Loucy (cell line): Measurements from ENCODE around the gene RAC3.

Experiments used
- H2AFZ ChIP-seq: fragments of 200-600 bp; sonication (generic); 2 replicates; pipeline ENCODE4 v1.6.0; 2016; ENCODE audit warnings: antibody characterized with exemption, mild to moderate bottlenecking, low read length, moderate library complexity
- H3F3A ChIP-seq: fragments of 200-600 bp; 2 replicates; pipeline ENCODE4 v1.6.0; 2016; ENCODE audit warnings: antibody characterized with exemption, low read depth, mild to moderate bottlenecking
- H3K27me3 ChIP-seq: fragments of 200-600 bp; sonication (generic); 2 replicates; pipeline ENCODE4 v1.6.1; 2014; ENCODE audit warnings: low read length, mild to moderate bottlenecking; ENCODE audit not compliant: insufficient read depth, poor library complexity, severe bottlenecking
- H3K36me3 ChIP-seq: fragments of 200-600 bp; sonication (generic); 2 replicates; pipeline ENCODE4 v1.6.1; 2016; ENCODE audit warnings: low read length; ENCODE audit not compliant: insufficient read depth
- H3K4me1 ChIP-seq: fragments of 200-600 bp; sonication (generic); 2 replicates; pipeline ENCODE4 v1.5.1; 2014; ENCODE audit warnings: low read length, mild to moderate bottlenecking; ENCODE audit not compliant: insufficient read depth, poor library complexity, severe bottlenecking
- H3K4me2 ChIP-seq: fragments of 200-600 bp; sonication (generic); 2 replicates; pipeline ENCODE4 v1.6.0; 2014; ENCODE audit warnings: antibody characterized with exemption, low read length, low read depth, mild to moderate bottlenecking; ENCODE audit not compliant: poor library complexity, severe bottlenecking
- H3K4me3 ChIP-seq: fragments of 200-600 bp; sonication (generic); 2 replicates; pipeline ENCODE4 v1.5.1; 2014; ENCODE audit warnings: low read length, mild to moderate bottlenecking, mixed read lengths; ENCODE audit not compliant: poor library complexity, severe bottlenecking
- H3K79me2 ChIP-seq: fragments of 200-600 bp; sonication (generic); 2 replicates; pipeline ENCODE4 v1.6.1; 2014; ENCODE audit warnings: low read length; ENCODE audit not compliant: insufficient read depth
- H3K9ac ChIP-seq: fragments of 200-600 bp; sonication (generic); 2 replicates; pipeline ENCODE4 v1.6.0; 2014; ENCODE audit warnings: mild to moderate bottlenecking, low read depth, low read length, moderate library complexity; ENCODE audit not compliant: poor library complexity, severe bottlenecking
- H3K9me2 ChIP-seq: fragments of 200-600 bp; sonication (generic); replicated peaks from 2 replicates; pipeline ENCODE4 v1.6.1; 2016; ENCODE audit warnings: low read depth, low read length, mixed read lengths
- H3K9me3 ChIP-seq: fragments of 200-600 bp; sonication (generic); 2 replicates; pipeline ENCODE4 v1.6.1; 2014; ENCODE audit warnings: mild to moderate bottlenecking, antibody characterized with exemption, low read length, low read depth; ENCODE audit not compliant: insufficient read depth
- H4K20me1 ChIP-seq: fragments of 200-600 bp; sonication (generic); 2 replicates; pipeline ENCODE4 v1.6.0; 2014; ENCODE audit warnings: antibody characterized with exemption, low read length, mild to moderate bottlenecking; ENCODE audit not compliant: insufficient read depth, poor library complexity, severe bottlenecking
- CTCF ChIP-seq: fragments of 200-600 bp; sonication (generic); conservative IDR thresholded peaks from 2 replicates; pipeline ENCODE4 v1.5.1; 2014; ENCODE audit warnings: mild to moderate bottlenecking, antibody characterized with exemption, low read length
- EZH2phosphoT487 ChIP-seq: fragments of 200-600 bp; IDR thresholded peaks from 2 replicates; pipeline ENCODE4 v1.6.1; 2018; ENCODE audit warnings: antibody characterized with exemption, mild to moderate bottlenecking, moderate library complexity, borderline replicate concordance

Gene RAC3

GRCh38 chr17:82058230-82058854, 26.9 kb downstream of the RAC3 start:
- H3K27me3 ChIP-seq: no peaks in the 10 kb centered on the region
- H3K4me3 ChIP-seq: no peak overlapping the region
- no peaks in the 10 kb centered on the region for H3K9me3 ChIP-seq
- no peaks in the 10 kb centered on the region for H3K9me2 ChIP-seq
- peaks cover 6% of the 10 kb centered on the region; the same call in 1 of the 2 replicates for H3K79me2 ChIP-seq
- no peak overlapping the region for H2AFZ ChIP-seq
- no peak overlapping the region for H3K4me2 ChIP-seq
- no peaks in the 10 kb centered on the region for H3F3A ChIP-seq
- peaks cover 34% of the 10 kb centered on the region; the same call in 1 of the 2 replicates for H3K36me3 ChIP-seq
- no peak overlapping the region for H3K9ac ChIP-seq
- peaks cover 7% of the 10 kb centered on the region for H3K4me1 ChIP-seq
- TF ChIP-seq CTCF: no peak
- TF ChIP-seq EZH2phosphoT487: no peak
- no peaks in the 10 kb centered on the region for H4K20me1 ChIP-seq

- peaks cover 34% of the 10 kb centered on the region; the same call in 1 of the 2 replicates for H3K36me3 ChIP-seq
- no peak overlapping the region for H3K4me2 ChIP-seq
- TF ChIP-seq EZH2phosphoT487 (no peak), CTCF (no peak)
- peaks cover 6% of the 10 kb centered on the region; the same call in 1 of the 2 replicates for H3K79me2 ChIP-seq
- H2AFZ ChIP-seq: no peak overlapping the region
- no peaks in the 10 kb centered on the region for H3K9me2 ChIP-seq
- no peaks in the 10 kb centered on the region for H3F3A ChIP-seq
- H3K27me3 ChIP-seq: no peaks in the 10 kb centered on the region
- no peak overlapping the region for H3K9ac ChIP-seq
- H3K9me3 ChIP-seq: no peaks in the 10 kb centered on the region
- H4K20me1 ChIP-seq: no peaks in the 10 kb centered on the region
- peaks cover 2% of the 10 kb centered on the region for H3K4me1 ChIP-seq
- no peak overlapping the region for H3K4me3 ChIP-seq
Observed at GRCh38 chr17:82058855-82059249, 27.4 kb downstream of the RAC3 start.

GRCh38 chr17:82059272-82060000, 28.0 kb downstream of the RAC3 start:
- Histone ChIP-seq H3K36me3 (peaks cover 34% of the 10 kb centered on the region; the same call in 1 of the 2 replicates), H3K27me3 (no peaks in the 10 kb centered on the region), H2AFZ (no peak overlapping the region), H3K9ac (no peak overlapping the region), H3K9me3 (no peaks in the 10 kb centered on the region), H3K9me2 (no peaks in the 10 kb centered on the region), H3K4me1 (peaks cover 2% of the 10 kb centered on the region), H3K4me2 (no peak overlapping the region), H3F3A (no peaks in the 10 kb centered on the region), H3K79me2 (peaks cover 12% of the 10 kb centered on the region; the same call in 1 of the 2 replicates), H4K20me1 (no peaks in the 10 kb centered on the region), H3K4me3 (no peak overlapping the region)
- TF ChIP-seq CTCF: no peak
